H54 (cell line): Measurements from ENCODE around the gene ACTG1.

ENCODE experiments used
- DNase-seq: peaks from one replicate; pipeline ENCODE4 v3.0.0; 2011; ENCODE audit warnings: low spot score, mixed read lengths; ENCODE audit not compliant: insufficient read length
- FAIRE-seq: peaks from 3 replicates; lab custom pipeline; 2011; peaks lifted over from hg19 to GRCh38; lab: Jason Lieb, UNC
- POLR2A ChIP-seq: IDR thresholded peaks from 2 replicates; pipeline ENCODE4 v1.6.1; 2011; ENCODE audit warnings: low read depth, mild to moderate bottlenecking, low read length

ACTG1 gene

GRCh38 chr17:81512562-81513371, at the start of gene ACTG1:
TSS of gene ACTG1 (minus strand) at chr17:81512799. CDS start at chr17:81512354, 445 bp downstream.
- FAIRE-seq (no peak), DNase-seq (peak; percentile 94)
- TF ChIP-seq POLR2A = peak; percentile 99

GRCh38 chr17:81561494-81561885, 48.9 kb upstream of the ACTG1 start:
- no peak for TF ChIP-seq POLR2A
- FAIRE-seq (no peak), DNase-seq (no peak)

- DNase-seq (no peak), FAIRE-seq (no peak)
- no peak for TF ChIP-seq POLR2A
These were observed 46.6 kb upstream of the ACTG1 start for GRCh38 chr17:81558941-81559806.

- DNase-seq (no peak), FAIRE-seq (no peak)
- TF ChIP-seq POLR2A = no peak
These were observed 45.5 kb upstream of the ACTG1 start for GRCh38 chr17:81558115-81558468.

GRCh38 chr17:81557276-81558114, 44.9 kb upstream of the ACTG1 start:
- FAIRE-seq (no peak), DNase-seq (no peak)
- TF ChIP-seq POLR2A = no peak

- TF ChIP-seq POLR2A = no peak
- DNase-seq (no peak), FAIRE-seq (no peak)
These were observed 44.3 kb upstream of the ACTG1 start for GRCh38 chr17:81556863-81557262.

GRCh38 chr17:81556175-81556691, 43.6 kb upstream of the ACTG1 start:
- no peak for FAIRE-seq
- no peak for DNase-seq
- no peak for TF ChIP-seq POLR2A

GRCh38 chr17:81553616-81554181, 41.1 kb upstream of the ACTG1 start:
- TF ChIP-seq POLR2A = peak; percentile 32; the same call in 1 of the 2 replicates
- DNase-seq (peak; percentile 93), FAIRE-seq (no peak)

- peak; percentile 16; the same call in 1 of the 2 replicates for TF ChIP-seq POLR2A
- FAIRE-seq = no peak
- DNase-seq = peak; percentile 81
These were observed 40.5 kb upstream of the ACTG1 start for GRCh38 chr17:81553018-81553615.

- FAIRE-seq (no peak), DNase-seq (peak; percentile 83)
- TF ChIP-seq POLR2A = peak; percentile 85
These were observed 39.8 kb upstream of the ACTG1 start, which contains the start of gene FAAP100 for GRCh38 chr17:81552244-81553017. TSS of gene FAAP100 (minus strand) at chr17:81552353. CDS start at chr17:81552330, 23 bp downstream.

GRCh38 chr17:81551458-81552243, 39.1 kb upstream of the ACTG1 start:
- FAIRE-seq (no peak), DNase-seq (no peak)
- no peak for TF ChIP-seq POLR2A
